Esophagus squamous epithelium (tissue), 4 donors: ENCODE measurements around the gene ELP4.

Source experiments
- POLR2A ChIP-seq, 4 donors: fragments of 450-650 bp; IDR thresholded peaks; one replicate each; pipeline ENCODE4 v1.6.1; 2017; ENCODE audit warnings: antibody characterized with exemption in 4 of 4, mild to moderate bottlenecking in 4 of 4, moderate library complexity in 3 of 4
- TF ChIP-seq, protein P1 (sequence below), 6 experiments: fragments of 450-650 bp in 4 of 6; fragments of 200-600 bp in 2 of 6; sonication (generic) in 2 of 6; IDR thresholded peaks; one replicate each; pipeline ENCODE4 v1.5.1; 2016 to 2019; ENCODE audit warnings: antibody characterized with exemption in 6 of 6, mild to moderate bottlenecking in 4 of 6, moderate library complexity in 4 of 6

DNA sequence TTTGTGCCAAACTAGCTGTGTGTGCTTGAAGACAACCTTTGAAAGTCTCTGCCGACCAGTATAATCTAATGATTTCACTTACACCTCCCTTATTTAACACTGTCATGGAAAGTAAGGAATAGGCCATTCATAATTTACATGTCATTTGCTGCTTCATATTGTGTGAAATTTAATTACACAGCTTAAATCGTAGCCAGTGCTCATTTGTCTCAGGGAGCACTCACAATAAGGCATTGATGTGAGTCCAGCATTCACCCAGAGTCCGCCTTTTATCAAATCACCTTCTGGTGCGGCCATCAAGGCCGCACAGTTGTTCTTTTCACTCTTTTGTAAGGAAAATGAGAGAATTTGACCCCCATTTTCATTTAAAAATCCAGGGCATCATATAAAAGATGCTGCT is 254.7 kb downstream of the ELP4 start:
- TF ChIP-seq, protein P1, sequence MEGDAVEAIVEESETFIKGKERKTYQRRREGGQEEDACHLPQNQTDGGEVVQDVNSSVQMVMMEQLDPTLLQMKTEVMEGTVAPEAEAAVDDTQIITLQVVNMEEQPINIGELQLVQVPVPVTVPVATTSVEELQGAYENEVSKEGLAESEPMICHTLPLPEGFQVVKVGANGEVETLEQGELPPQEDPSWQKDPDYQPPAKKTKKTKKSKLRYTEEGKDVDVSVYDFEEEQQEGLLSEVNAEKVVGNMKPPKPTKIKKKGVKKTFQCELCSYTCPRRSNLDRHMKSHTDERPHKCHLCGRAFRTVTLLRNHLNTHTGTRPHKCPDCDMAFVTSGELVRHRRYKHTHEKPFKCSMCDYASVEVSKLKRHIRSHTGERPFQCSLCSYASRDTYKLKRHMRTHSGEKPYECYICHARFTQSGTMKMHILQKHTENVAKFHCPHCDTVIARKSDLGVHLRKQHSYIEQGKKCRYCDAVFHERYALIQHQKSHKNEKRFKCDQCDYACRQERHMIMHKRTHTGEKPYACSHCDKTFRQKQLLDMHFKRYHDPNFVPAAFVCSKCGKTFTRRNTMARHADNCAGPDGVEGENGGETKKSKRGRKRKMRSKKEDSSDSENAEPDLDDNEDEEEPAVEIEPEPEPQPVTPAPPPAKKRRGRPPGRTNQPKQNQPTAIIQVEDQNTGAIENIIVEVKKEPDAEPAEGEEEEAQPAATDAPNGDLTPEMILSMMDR (IDR thresholded peaks at IDR 0.05): no peak
- no peak for TF ChIP-seq POLR2A (IDR thresholded peaks at IDR 0.05)
